ENCODE data around the gene CDK6.
"Not testable (repeated sequence)": the region's sequence is repeated elsewhere in the genome, so short reads cannot be mapped to it uniquely, and the experiment has no call there.

CDK6 gene

DNA sequence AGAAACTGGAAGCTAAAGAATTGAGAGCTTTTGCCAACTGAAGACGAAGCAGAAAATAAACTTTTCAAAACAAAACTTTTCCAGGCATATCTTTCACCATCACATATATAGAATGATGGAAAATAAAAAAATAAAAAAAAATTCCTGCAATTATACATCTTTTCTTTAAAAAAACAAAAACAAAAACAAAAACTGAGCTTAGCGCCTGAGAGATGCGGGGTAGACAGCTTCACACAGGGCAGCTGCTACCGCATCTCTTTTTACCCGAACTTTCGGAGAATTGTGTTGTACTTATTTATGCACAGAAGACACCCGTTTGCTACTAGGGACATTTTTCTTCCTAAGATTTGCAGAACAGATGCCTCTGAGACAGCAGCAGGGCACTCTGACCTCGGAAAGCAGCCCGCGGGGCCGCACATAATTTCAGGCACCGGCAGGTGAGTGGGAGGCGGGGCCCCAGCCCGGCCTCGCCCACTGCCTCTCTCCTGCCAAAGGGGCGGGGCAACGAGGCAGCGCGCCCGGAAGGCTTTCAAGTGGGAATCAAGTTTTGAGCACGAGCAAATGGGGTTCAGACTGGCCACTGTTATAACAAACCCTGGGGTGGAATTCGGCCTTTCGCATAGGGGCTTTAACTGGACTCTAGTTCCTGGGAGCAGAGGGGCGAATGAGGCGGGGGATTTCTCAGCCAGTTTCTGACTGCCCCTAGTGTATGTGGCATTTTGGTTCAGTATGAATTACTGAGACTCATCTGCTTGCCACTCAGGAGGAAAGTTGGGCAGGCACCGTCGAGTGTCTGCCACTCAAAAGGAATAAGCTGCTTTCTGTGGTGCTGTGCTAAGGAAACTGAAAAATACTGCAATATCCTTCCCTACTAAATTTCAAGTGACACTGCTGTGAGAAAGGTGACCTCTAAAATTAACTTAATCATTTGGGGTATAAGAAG lies 227.7 kb downstream of the CDK6 start:
- TF ChIP-seq, protein P1, sequence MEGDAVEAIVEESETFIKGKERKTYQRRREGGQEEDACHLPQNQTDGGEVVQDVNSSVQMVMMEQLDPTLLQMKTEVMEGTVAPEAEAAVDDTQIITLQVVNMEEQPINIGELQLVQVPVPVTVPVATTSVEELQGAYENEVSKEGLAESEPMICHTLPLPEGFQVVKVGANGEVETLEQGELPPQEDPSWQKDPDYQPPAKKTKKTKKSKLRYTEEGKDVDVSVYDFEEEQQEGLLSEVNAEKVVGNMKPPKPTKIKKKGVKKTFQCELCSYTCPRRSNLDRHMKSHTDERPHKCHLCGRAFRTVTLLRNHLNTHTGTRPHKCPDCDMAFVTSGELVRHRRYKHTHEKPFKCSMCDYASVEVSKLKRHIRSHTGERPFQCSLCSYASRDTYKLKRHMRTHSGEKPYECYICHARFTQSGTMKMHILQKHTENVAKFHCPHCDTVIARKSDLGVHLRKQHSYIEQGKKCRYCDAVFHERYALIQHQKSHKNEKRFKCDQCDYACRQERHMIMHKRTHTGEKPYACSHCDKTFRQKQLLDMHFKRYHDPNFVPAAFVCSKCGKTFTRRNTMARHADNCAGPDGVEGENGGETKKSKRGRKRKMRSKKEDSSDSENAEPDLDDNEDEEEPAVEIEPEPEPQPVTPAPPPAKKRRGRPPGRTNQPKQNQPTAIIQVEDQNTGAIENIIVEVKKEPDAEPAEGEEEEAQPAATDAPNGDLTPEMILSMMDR (IDR thresholded peaks at IDR 0.05; ENCODE audit: borderline replicate concordance, control extremely low read depth, extremely low read depth, insufficient read depth, missing control alignments): no peak
- in situ Hi-C loops (cut with MboI; ENCODE audit: low sequenced_read_pairs, unreplicated experiment): no loop called here
- DNase-seq (ENCODE audit: low spot score): no peak

DNA sequence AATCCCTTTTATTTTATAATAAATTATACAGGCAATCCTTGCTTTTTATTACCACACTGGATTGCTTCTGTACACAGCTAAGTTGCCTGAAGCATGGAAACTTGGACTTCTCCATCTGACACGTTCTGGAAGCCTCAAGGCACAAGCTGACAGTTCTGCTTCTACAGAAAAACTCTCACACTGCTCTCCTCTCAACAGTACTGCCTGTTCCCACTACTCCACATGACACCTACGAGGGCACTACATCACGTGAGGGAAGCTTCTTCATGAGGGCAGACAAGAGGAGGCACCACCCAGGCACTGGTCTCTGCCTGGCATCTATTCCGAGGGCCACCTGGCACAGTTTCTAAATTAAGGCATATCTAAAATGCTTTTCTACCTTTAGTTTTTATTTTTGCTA lies 229.4 kb downstream of the CDK6 start:
- in situ Hi-C loops (cut with MboI; ENCODE audit: low sequenced_read_pairs, unreplicated experiment): no loop called here
- DNase-seq (ENCODE audit: low spot score): no peak
- TF ChIP-seq, protein P1 (IDR thresholded peaks at IDR 0.05; ENCODE audit: borderline replicate concordance, control extremely low read depth, extremely low read depth, insufficient read depth, missing control alignments): no peak

DNA sequence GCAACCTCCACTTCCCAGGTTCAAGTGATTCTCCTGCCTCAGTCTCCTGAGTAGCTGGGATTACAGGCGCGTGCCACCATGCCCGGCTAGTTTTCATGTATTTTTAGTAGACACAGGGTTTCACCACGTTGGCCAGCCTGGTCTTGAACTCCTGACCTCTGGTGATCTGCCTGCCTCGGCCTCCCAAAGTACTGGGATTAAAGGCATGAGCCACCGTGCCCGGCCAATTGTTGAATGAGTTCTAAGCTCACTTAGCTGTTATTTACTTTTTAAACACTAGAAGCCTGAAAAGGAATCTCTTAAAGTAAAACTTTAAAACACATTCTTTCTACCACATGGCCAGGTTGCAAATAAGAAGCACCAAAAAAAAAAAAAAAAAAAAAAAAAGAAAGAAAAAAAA lies 231.9 kb downstream of the CDK6 start:
- in situ Hi-C loops (cut with MboI; ENCODE audit: low sequenced_read_pairs, unreplicated experiment); DNase-seq (ENCODE audit: low spot score): not testable (repeated sequence)

DNA sequence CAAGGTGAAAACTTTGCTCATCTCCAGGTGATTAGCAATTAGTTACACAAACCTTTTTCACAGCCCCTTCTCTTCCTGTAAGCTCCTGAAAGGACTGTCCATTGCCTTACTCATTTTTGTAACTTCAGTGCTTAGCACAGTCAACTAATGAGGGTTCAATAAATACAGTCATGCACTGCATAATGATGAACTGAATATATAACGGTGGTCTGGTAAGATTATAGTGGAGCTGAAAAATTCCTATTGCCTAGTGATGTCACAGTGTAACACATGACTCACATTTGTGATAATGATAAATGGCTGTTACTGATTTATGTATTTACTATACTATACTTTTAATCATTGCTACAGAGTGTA lies 233.3 kb downstream of the CDK6 start:
- no peak for DNase-seq (ENCODE audit: low spot score)
- TF ChIP-seq, protein P1 (IDR thresholded peaks at IDR 0.05; ENCODE audit: borderline replicate concordance, control extremely low read depth, extremely low read depth, insufficient read depth, missing control alignments): no peak
- in situ Hi-C loops (cut with MboI; ENCODE audit: low sequenced_read_pairs, unreplicated experiment): no loop called here

DNA sequence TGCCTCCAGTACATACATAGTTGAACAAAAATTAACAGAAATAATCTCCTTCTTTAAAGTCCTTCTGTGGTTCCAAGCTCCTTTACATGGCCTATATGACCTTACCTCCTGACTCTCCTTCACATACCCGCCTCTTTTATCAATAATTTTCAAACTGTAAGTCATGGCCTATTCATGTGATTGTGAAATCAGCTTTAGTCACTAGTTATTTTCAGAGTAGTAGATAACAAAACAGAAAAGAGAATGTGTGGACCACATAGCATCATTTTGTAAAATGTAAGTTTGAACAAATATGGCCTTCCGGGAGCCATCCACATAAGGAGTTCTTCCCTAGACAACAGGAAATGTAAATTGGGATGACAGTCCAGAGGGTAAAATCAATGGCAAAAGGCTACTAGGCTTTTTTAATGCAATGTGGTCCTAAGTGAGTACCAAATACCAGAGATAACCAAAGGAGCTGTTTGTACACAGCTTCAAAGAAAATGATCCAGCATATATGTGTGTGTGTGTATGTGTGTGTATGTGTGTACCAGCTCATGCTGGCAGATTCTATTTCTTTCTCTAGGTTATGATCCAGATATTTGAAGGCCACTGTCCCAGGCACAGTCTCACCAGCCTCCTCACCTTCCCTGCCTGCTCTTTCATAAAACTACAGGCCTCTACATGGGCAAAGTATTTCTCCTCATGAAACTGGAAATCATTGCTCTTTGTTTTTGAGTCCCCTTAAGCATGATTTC lies 233.9 kb downstream of the CDK6 start:
- in situ Hi-C loops (cut with MboI; ENCODE audit: low sequenced_read_pairs, unreplicated experiment): no loop called here
- TF ChIP-seq, protein P1 (IDR thresholded peaks at IDR 0.05; ENCODE audit: borderline replicate concordance, control extremely low read depth, extremely low read depth, insufficient read depth, missing control alignments): no peak
- no peak for DNase-seq (ENCODE audit: low spot score)

DNA sequence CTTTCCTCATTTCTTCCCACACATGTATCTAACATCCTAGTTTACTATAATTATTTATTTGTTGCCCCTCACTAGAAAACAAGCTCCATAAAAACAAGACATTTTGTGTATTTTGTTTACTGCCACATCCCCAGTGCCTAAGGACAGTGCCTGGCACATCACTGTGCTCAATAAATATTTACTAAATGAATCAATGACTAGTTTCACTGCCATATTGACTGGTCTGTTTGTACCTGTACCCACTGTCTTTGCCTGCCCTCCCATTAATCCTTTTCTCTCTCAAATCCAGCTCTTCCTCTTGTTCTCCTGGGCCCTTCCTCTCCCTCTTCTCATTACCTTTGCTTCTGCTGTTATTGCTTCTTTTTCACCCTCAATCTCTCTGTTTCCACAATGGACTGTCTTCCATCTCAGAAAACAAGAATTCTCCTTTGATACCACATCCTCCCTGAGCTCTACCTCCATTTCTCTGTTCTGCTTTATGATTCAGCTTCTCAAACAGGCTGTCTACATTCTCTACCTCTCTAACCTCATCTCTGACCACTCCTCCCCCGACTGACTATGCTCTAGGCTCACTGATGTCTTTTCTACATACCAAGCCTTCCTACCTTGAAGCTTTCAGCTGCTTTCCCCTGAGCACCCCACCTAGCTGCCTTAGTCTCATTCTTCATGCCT lies 237.9 kb downstream of the CDK6 start:
- in situ Hi-C loops (cut with MboI; ENCODE audit: low sequenced_read_pairs, unreplicated experiment): no loop called here
- no peak for DNase-seq (ENCODE audit: low spot score)
- TF ChIP-seq, protein P1 (IDR thresholded peaks at IDR 0.05; ENCODE audit: borderline replicate concordance, control extremely low read depth, extremely low read depth, insufficient read depth, missing control alignments): no peak

All from GM13976 (cell line).